CD4-positive, alpha-beta T cell treated with Interferon gamma for 1 hour (primary cell): ENCODE data around the gene PRKCZ.
A peak's percentile ranks its signal among the peaks of the same experiment; 100 is the strongest.

ENCODE experiments used
- DNase-seq: peaks from one replicate; pipeline ENCODE4 v3.0.0-alpha.2; 2020

PRKCZ gene

GRCh38 chr1:2049718-2050431 lies at the start of gene PRKCZ:
Gene PRKCZ (plus strand): TSS chr1:2050411. CDS start chr1:2050631, 220 bp downstream.
- DNase-seq, result peak; percentile 93

GRCh38 chr1:2000432-2000831 lies 49.8 kb upstream of the PRKCZ start:
- no peak for DNase-seq

GRCh38 chr1:2000850-2001249 lies 49.4 kb upstream of the PRKCZ start:
- no peak for DNase-seq

- DNase-seq, result no peak
Observed at GRCh38 chr1:2001773-2002411, 48.3 kb upstream of the PRKCZ start.

- DNase-seq, result no peak
Observed at GRCh38 chr1:2003541-2004131, 46.6 kb upstream of the PRKCZ start, which contains the start of gene CFAP74. Gene CFAP74 (minus strand): TSS chr1:2003786. CDS start chr1:1990956, 12,830 bp downstream.

- no peak for DNase-seq
Observed at GRCh38 chr1:2004856-2005255, 45.4 kb upstream of the PRKCZ start.

GRCh38 chr1:2009101-2010053 lies 40.8 kb upstream of the PRKCZ start:
- DNase-seq, result no peak

GRCh38 chr1:2014181-2014580 lies 36.0 kb upstream of the PRKCZ start:
- no peak for DNase-seq

GRCh38 chr1:2014741-2015735 lies 35.2 kb upstream of the PRKCZ start:
- no peak for DNase-seq

GRCh38 chr1:2016123-2016522 lies 34.1 kb upstream of the PRKCZ start:
- no peak for DNase-seq

GRCh38 chr1:2018217-2019171 lies 31.7 kb upstream of the PRKCZ start:
- DNase-seq, result no peak

GRCh38 chr1:2019172-2019543 lies 31.1 kb upstream of the PRKCZ start, which contains the start of gene GABRD:
Gene GABRD (plus strand): TSS chr1:2019345. CDS start chr1:2019424, 79 bp downstream.
- no peak for DNase-seq

- no peak for DNase-seq
Observed at GRCh38 chr1:2019571-2020309, 30.5 kb upstream of the PRKCZ start.

- DNase-seq, result no peak
Observed at GRCh38 chr1:2020310-2020655, 29.9 kb upstream of the PRKCZ start.

GRCh38 chr1:2021550-2021949 lies 28.7 kb upstream of the PRKCZ start:
- DNase-seq, result no peak

GRCh38 chr1:2022063-2022770 lies 28.0 kb upstream of the PRKCZ start:
- no peak for DNase-seq

GRCh38 chr1:2023187-2023586 lies 27.0 kb upstream of the PRKCZ start:
- DNase-seq, result no peak

GRCh38 chr1:2024451-2024850 lies 25.8 kb upstream of the PRKCZ start:
- no peak for DNase-seq

GRCh38 chr1:2024887-2025286 lies 25.3 kb upstream of the PRKCZ start:
- no peak for DNase-seq
